CMK (cell line): Measurements from ENCODE around the gene BRWD1.

Source experiments
- DNase-seq: peaks from one replicate; pipeline ENCODE4 v3.0.0-alpha.2; 2010; ENCODE audit warnings: low read depth

BRWD1 gene

DNA sequence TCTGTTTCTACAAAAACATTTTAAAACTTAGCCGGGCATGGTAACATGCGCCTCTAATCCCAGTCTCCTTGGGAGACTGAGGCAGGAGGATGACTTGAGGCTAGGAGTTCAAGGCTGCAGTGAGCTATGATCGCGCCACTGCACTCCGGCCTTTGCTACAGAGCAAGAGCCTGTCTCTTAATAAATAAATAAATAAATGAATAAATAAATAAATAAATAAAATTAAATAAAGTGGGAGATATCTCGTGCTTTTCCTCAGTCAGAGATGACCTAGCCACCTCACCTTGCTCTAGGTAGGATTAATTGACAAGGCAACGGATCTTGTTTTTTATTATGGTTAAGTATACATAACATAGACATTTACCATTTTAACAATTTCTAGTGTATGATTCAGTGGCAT is 14.3 kb upstream of the BRWD1 start:
- DNase-seq: no peak

DNA sequence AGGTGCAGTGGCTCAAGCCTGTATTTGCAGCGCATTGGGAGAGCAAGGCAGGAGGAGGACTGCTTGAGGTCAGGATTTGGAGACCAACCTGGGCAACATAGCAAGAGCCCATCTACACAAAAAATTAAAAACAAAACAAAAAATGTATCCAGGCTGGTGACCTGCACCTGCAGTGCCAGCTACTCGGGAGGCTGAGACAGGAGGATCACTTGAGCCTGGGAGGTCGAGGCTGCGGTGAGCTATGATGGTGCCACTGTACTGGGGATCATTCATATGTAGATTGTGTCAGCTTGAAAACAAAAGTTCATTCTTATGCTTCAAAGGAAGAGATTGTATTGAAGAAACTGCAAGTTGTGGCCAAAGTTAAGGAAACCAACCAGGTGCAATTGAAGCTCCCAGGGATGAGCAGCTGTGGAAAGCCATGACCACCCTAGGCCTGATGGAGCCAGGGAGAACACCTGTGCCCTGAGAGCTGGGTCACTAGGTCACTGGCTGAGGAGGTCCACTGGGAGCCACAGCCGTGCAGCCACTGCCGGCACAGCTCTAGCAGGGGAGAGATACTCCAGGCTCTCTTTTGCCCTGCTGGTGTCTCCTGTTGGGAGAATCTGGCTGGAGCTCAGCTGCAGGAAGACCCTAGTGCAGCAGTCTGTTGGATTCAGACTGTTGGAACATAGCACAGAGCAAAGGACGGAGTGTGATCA is 13.3 kb upstream of the BRWD1 start:
- DNase-seq: no peak

DNA sequence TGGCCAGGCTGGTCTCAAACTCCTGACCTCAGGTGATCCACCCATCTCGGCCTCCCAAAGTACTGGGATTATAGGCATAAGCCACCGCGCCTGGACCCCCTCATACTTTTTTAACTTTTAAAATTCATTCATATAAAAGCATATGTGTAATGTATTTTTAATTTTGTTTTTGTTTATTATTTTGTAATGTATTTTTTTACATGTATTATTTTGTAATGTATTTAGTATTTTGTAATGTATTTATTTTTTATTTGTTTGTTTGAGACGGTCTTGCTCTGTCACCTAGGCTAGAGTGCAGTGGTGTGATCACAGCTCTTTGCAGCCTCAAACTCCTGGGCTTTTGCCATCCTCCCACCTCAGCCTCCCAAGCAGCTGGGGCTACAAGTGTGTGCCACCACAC is 12.0 kb upstream of the BRWD1 start:
- no peak for DNase-seq

DNA sequence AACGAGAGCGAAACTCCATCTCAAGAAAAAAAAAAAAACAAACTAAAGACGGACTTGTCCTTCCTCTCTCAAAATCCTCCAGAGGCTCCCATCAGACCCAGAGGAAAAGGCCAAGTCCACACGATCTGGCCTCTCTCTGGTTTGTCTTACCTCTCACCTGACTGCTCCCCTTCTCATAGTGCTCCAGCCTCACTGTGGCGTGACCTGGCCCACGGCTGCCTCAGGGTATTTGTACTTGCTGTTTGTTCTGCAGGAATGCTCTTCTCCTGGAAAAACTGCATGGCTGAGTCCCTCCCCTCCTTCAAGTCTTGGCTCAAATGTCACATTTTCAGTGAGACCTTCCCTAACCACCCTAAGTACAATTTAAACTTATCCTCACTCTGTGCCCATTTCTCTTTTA is 8.0 kb upstream of the BRWD1 start:
- DNase-seq: no peak

DNA sequence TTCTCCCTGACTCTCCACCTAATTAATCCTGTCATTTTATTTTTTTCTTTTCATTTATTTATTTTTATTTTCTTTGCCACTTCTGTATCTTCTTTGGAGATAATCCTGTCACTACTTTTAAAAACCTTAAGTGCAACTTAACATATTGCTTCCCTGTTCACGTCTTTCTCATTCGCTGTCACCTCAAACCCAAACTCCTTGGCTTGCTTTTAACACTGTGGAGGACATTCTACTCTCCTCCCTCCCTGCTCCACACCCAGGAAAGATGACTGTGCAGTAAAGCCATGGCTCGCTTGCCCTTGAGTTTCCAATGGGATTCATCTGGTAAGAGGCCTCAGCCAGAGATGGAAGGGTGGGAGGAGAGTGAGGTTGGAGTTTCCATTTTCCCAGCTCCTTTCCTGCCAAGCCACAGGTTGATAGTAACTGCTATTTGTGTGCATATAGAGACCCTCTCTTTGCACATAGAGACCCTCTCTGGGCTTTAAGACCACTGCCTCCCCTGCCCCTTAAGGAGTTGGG is 6.4 kb upstream of the BRWD1 start:
- no peak for DNase-seq

DNA sequence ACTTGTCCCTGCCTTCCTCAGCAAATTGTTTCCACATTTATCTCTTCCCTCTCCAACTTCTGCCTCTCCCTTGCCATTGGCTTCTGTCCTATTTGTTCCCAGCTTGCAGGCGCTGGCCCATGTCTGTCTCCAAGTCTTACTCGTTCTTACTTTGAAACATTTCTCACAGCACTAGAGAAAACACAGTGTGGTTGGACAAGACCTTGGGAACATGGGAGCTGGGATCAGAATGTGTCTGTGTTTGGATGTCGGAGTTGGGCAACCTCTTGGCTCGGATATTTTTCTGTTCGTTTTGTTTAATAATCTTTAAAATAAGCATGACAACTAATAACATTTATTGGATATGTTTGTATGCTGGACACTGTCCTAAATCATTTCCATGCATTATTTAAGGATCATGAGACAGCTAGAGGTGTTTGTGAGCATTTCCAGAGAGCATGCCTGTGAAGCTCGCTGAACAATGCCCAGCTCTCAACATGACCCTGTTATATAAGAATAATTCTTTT is 5.9 kb upstream of the BRWD1 start:
- no peak for DNase-seq

DNA sequence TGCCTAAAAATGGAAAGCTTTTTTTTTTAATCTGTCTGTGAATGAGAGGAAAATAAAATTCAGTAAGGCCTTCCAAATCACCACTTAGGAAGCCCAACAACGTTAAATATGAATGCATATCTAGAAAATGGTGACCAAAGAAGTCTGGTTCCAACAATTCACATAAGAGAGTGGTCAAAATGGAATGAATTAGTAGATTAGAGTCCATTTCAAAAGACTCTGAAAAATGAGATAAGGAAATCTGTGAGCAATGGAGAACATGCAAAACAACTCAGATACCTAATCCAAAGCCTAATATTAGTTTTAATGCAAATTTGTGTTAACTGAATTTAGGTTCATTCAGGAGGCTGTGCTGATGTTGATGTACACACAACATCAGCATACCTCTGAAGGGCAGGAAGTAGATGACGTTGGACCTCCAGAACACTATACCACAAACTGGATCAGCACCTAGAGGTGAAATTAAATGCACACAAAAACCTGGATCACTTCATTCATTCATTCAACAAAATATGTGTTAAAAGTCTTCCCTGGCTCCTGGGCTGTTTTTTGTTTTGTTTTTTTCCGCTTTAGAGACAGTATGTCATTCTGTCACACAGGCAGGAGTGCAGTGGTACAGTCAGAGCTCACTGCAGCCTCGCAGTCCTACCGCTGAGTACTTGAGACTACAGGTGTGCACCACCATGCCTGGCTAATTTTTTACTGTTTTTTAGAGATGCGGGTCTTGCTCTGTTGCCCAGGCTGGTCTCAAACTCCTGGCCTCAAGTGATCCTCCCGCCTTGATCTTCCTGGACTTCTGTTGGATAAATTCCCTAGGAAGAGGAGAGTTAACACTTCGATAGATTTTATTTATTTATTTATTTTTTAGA is 4.9 kb upstream of the BRWD1 start:
- no peak for DNase-seq

DNA sequence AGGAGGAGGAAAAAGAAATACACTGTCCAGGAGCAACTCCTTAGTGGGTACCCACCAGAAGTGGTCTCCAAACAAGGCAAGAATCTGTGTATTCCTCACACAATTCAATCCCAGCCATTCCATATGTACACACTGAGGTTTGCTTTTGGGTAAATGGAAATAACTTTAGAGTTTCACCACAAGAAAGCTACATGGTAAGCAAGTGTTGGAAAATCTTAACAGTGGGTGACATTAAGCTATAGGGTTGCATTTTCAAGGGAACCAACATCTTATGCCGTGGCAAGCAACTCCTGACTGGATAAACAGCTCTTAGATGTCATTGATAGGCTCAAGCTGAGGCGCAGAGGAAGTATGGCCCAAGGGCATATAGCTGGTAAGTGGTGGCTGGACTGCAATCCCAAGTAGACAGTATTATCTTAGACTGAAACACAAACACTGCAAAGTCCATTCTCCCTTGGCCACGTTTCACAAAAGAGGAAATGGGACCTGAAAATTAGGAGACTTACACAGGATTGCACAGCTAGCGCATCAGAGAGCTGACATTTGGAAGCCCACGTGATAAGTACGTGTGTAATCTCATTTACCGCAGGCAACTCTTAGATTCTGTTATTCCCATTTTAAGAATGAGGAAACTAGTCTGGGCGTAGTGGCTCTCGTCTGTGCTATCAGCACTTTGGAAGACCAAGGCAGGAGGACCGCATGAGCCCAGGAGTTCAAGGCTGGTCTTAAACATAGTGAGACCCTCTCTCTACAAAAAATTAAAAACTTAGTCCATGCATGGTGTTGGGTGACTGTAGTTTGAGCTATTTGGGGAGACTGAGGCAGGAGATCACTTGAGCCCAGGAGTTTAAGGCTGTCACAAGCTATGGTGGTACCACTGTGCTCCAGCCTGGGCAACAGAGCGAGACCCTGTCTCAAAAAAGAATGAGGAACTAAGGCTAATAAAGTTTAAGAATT is 4.0 kb upstream of the BRWD1 start:
- DNase-seq: no peak

DNA sequence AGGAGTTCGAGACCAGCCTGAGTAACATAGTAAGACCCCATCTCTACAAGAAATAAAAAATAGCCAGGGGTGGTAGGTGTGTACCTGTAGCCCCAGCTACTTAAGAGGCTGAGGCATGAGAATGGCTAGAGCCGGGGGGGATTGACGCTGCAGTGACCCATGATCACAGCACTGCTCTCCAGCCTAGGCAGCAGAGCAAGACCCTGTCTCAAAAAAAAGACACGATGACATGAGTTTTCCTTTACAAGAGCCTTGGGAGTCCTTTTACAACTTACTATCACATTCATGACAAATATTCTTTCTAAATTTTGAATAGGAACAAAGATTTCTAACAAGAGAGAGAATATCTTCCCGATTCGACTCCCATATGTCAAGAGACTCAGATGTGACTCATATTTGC is 3.3 kb upstream of the BRWD1 start:
- DNase-seq: no peak

DNA sequence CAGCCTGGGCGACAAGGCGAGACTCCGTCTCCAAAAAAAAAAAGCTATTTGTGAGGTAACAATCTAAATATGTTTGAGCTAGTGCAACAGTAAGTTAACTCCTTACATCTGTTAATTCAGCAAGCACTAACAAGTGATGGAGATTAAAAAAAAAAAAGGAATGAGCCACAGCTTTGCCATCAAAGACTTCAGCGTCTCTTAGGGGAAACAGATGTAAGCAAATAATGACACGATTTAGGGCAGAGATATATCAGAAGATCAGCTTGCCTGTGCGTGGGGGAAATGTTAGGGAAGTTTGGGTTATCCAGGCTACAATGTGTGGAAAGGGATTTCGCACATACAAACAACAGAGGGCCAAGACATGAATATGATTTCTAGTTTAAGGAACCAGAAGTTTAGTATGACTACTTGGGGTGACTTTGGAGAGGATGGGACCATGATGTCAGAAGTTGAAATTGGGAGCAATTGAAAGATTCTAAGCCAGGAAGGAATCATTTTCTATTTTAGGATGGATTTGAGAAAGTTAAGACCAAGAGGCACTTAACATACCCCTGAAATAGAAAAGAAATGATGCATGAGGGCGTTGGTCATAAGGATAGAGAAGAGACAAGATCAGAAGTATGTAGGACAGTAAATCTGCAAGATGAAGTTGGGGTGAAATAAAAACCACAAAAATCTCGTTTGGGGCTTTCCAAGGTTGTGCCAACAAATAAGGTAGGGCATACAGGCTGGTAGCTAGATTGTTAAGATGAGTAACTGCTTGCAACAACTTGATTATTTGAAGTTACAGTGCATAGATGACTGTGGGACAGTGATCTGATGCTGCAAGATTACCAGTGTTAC is 2.4 kb upstream of the BRWD1 start:
- DNase-seq: no peak

DNA sequence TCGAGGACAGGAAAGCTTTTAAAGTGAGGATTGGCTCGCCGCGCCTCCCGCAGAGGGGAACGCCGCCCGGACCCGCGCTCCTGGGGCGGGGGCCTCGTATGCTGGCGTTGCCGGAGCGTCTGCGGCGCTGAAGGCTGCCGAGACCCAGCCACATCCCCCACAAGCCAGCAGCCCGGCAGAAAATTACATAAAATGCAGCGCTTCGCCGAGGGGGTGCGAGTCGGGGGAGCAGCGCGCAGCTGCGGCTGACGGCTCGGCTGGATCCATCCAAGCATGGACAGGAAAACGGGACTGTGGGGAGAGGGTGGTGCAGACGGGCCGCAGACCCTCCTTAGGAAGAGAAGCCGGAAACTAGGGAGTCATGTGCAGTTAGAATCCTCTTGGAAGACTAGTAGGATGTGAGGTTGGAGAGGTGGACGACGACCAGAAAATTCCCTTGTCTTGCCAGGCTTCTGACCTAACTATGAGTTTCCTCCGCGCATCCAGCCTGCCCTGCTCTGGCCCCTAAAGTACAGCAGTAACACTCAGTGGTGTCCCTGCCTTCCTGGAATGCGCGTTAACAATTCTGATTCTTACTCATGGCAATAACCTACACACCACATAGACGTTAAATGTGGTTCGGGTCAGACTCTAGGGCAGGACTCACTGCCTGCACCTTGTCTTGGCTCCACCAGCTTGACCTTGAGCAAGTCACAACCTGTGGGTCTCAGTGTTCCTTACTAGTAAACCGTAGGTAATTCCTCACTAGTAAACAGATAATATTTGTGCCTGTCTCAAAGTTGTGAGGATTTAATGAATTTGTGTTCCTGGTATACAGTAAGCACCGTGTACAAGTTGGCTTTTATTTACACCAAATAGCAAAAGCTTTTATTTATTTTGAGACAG is 953 bp upstream of the BRWD1 start:
- DNase-seq: no peak

DNA sequence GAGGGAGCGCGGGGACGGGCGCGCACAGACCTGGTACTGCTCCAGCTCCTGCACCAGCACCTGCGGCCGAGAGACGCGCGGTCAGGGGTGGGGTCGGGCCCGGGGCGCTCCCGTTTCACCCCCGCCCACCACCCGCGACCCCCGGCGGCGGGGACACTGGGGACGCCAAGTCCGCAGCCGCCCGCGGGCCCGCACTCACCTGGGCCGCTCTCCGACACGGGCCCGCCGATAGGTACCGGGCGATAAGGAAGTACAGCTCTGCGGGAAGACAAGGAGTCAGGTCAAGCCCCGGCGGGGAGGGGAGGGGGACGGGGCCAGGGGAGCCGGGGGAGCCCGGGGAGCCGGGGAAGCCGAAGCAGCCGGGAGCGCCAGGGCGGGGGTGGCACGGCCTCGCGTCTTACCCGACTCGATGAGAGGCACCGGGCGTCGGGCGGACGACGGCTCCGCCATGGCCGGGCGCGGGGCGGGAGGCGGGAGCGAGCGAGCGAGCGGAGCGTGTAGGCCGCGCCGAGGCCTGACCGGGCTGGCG is 326 bp downstream of the BRWD1 start:
- DNase-seq: no peak

DNA sequence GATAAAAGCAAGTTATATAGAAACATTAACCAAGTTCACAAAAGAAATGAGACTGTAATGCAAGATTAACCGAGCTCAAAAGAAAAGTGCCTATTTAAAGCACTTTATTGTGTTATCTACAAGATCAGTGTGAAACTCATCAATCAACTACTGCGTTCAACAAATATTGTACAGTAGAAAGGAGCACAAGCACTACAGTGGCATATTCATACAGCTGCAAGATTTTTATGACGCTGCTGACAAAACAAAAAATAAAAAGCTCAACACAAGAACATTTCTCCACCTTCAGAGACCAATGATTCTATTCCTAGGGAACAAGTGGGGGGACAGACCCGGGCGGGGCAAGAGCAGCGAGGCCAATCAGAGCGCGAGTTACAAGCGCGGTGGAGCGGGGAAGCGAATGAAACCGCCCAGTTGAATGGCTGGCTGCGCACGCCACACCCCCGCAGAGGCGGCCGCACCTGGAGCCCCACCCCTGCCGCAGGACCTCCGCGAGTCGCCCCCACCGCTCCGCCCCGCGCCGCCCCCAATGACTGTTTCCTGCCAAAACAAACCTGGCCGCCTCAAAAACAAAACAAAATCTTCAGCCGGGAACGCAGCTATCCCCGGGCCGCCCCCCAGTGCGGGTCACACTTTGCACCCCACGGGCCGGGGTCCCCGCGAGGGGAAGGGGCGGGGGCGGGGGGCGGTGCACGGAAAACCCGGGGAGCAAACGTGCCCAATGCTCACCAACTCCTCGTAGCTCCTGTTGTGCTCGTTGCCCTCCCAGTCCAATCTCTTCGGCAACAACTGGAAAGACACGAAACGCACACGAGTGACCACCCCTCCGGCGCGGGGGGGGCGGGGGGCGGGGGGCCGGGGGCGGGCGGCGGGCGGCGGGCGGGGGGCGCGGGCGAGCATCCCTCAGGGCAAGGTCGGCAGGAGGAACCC is 1.1 kb downstream of the BRWD1 start:
- DNase-seq: peak; percentile 85

DNA sequence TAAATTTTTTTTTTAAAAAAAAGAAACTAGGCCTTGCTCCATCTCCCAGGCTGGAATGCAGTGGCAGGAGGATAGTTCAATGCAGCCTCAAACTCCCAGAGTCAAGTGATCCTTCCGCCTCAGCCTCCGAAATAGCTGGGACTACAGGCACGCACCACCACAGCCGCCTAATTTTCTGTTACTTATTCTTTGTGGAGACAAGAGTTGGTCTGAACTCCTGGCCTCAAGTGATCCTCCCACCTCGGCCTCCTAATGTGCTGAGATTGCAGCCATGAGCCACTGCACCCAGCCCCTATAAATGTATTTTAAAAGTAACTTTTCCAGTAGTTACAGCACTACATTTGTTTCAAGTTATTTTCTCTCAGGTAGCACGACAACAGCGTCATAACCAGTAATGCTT is 2.3 kb downstream of the BRWD1 start:
- no peak for DNase-seq

DNA sequence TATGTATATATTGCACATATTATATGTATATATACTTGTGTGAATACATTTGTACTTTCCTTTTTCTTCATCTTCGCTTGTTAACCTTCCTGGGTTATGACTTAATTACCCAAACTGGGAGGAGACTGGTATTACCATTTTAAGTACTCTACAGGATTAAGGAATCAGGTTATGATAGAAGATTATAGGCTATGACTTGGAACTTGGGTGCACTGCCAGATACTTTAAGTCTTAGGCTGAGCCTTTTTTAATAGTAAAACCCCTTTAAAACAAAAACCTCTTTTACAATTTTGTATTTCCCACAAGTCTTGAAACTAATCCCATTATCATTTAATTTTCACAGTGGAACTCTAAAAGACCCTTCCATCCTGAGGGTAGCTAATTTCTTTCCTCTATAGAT is 6.0 kb downstream of the BRWD1 start:
- no peak for DNase-seq

DNA sequence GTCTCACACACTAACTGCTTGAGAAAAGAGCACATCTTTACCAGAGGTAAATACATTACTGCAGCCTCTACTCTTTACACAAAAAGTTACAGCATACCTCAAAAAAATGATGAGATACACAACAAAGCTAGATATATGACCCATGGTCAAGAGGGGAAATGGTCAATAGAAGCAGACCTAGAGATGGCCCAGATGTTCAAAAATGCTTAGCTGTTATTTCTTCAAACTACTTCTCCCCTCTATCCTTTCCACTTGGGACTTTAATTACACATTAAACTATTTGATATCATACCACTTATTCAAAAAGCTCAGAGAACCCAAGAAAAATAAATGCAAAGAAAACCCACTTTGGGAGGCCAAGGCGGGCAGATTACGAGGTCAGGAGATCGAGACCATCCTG is 12.8 kb downstream of the BRWD1 start:
- DNase-seq: no peak

DNA sequence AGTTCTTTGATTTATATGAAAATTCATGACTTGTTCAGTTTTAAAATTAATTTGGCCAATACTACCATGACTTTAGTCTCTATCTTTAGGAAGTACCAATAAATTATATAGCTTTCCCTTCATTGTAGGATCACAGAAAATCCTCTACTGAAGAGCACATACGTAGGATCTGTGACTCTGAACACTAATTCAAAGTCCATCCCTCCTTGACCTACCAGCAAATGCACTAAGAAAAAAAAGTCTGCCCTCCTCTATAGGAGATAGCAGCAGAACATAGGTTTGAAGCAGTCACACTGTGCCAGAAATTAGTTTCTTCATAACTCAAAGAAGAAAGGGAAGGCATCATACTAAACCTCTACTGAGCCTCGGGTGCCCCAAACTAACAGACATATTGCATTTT is 16.5 kb downstream of the BRWD1 start:
- no peak for DNase-seq

DNA sequence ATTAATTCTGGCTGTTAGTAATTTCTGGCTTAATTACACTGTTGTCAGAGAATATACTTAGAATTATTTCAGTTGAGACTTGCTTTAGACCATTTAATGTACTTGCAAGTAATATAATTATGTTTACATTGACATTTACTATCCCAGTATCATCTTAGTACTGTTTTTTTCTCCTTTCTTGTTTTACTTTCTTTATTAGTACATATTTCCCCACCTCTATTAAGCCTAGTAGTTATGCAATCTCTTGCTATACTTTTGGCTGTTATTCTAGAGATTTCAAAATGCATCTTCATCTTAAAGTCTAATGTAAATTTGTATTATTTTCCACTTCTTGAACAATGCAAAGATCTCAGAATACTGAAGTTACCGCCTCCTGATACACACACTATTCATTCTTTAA is 24.4 kb downstream of the BRWD1 start:
- DNase-seq: no peak

DNA sequence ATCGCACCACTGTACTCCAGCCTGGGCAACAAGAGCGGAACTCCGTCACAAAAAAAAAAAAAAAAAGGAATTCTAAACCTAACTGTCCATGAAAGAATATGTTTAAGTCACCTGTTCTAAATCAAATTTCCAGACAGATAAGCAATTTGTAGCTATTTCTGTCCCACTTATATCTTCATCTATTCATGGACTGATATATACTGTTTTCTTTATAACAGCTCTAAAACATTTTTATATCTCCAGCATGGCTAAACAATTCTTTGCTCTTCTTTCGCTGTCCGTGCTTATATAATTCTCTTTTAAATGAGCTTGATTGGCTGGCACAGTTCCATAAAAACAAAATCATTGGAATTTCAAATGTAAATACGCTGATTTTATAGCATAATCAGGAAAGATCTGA is 30.5 kb downstream of the BRWD1 start:
- DNase-seq: no peak
